Measurements from ENCODE around the gene FAM32A. TPM values are rescaled to one million over a fixed set of nuclear protein-coding genes. Genes with fewer than 3 reads are reported as not detected.

FAM32A gene
- total RNA-seq, 1 experiment from 2014 or later: 141 TPM

GRCh38 chr19:16188521-16188920 is 3.3 kb downstream of the FAM32A start:
- intact Hi-C loops (cut with micrococcal nuclease): no loop called here
- Histone ChIP-seq H3K4me3 (ENCODE audit: low read length) (no peak overlapping the region), H3F3A (ENCODE audit: low read length, unreplicated experiment) (no peaks in the 10 kb centered on the region), H3K9ac (ENCODE audit: low read length) (no peak overlapping the region), H3K27ac (ENCODE audit: low read length) (no peak overlapping the region), H4K20me1 (ENCODE audit: low read length) (no peaks in the 10 kb centered on the region), H3K4me1 (ENCODE audit: insufficient read depth, low read length) (peaks cover 27% of the 10 kb centered on the region), H2AFZ (ENCODE audit: low read length) (no peak overlapping the region), H3K9me3 (ENCODE audit: low read length) (no peaks in the 10 kb centered on the region), H3K79me2 (ENCODE audit: low read length) (peaks cover 30% of the 10 kb centered on the region), H3K4me2 (ENCODE audit: low read length) (no peak overlapping the region), H3K36me3 (ENCODE audit: low read depth, low read length) (peaks cover 36% of the 10 kb centered on the region), H3K9me2 (replicated peaks; ENCODE audit: low read length) (no peaks in the 10 kb centered on the region), H3K27me3 (ENCODE audit: low read length) (no peaks in the 10 kb centered on the region)
- ChIA-PET POLR2A (ENCODE audit: unreplicated experiment) (no interaction called here), CTCF (no interaction called here)
- ATAC-seq (no peak), DNase-seq (no peak)
- no peak for TF ChIP-seq CTCF (conservative IDR thresholded peaks at IDR 0.05; ENCODE audit: low read depth, low read length)
- TF ChIP-seq EZH2 (IDR thresholded peaks at IDR 0.05; ENCODE audit: low read length, unreplicated experiment): no peak
- no peak for TF ChIP-seq EZH2phosphoT487 (IDR thresholded peaks at IDR 0.05; ENCODE audit: borderline replicate concordance, low read length)
- no TSS peak for BruUV-seq (replicated peaks)

DNA sequence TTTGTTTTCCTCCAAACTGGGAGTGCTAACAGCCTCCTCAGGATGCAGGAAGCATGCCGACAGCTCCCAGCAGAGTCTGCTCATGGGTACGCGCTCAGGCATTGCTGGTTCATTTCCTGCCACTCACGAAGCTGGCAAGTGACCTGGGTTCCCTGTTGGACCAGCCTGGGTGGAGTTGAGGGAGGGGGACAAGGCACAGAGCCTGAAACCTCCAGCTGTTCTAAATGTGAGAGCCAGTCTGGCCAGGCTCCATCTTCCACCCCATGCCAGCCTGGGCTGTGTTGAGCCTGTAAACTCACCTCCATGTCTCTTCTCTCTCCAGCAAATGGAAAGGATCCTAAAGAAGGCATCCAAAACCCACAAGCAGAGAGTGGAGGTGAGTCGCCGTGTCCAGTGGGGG is 5.0 kb downstream of the FAM32A start:
- Histone ChIP-seq H3K9me2 (replicated peaks; ENCODE audit: low read length) (no peaks in the 10 kb centered on the region), H4K20me1 (ENCODE audit: low read length) (no peaks in the 10 kb centered on the region), H3K4me1 (ENCODE audit: insufficient read depth, low read length) (peaks cover 27% of the 10 kb centered on the region), H3K79me2 (ENCODE audit: low read length) (peaks cover 30% of the 10 kb centered on the region), H3K9me3 (ENCODE audit: low read length) (no peaks in the 10 kb centered on the region), H3K4me2 (ENCODE audit: low read length) (no peak overlapping the region), H3K27me3 (ENCODE audit: low read length) (no peaks in the 10 kb centered on the region), H3K27ac (ENCODE audit: low read length) (no peak overlapping the region), H3K9ac (ENCODE audit: low read length) (no peak overlapping the region), H3K36me3 (ENCODE audit: low read depth, low read length) (peaks cover 37% of the 10 kb centered on the region), H2AFZ (ENCODE audit: low read length) (no peak overlapping the region), H3K4me3 (ENCODE audit: low read length) (no peak overlapping the region), H3F3A (ENCODE audit: low read length, unreplicated experiment) (no peaks in the 10 kb centered on the region)
- DNase-seq (no peak), ATAC-seq (no peak)
- no TSS peak for BruUV-seq (replicated peaks)
- TF ChIP-seq EZH2phosphoT487 (IDR thresholded peaks at IDR 0.05; ENCODE audit: borderline replicate concordance, low read length) (no peak), EZH2 (IDR thresholded peaks at IDR 0.05; ENCODE audit: low read length, unreplicated experiment) (no peak), CTCF (conservative IDR thresholded peaks at IDR 0.05; ENCODE audit: low read depth, low read length) (no peak)
- CTCF ChIA-PET: no interaction called here
- intact Hi-C loops (cut with micrococcal nuclease): no loop called here
- POLR2A ChIA-PET (ENCODE audit: unreplicated experiment): interaction anchor here (0.6 kb wide), 2 partner anchors 11 to 489 kb away, joined by 4 to 14 read pairs; no protein-coding TSS in a partner anchor

GRCh38 chr19:16190736-16191135 is 5.5 kb downstream of the FAM32A start:
- ChIA-PET POLR2A (ENCODE audit: unreplicated experiment) (interaction anchor here (0.6 kb wide), 1 partner anchor 12 kb away, joined by 4 read pairs; no protein-coding TSS in a partner anchor), CTCF (interaction anchor here (0.6 kb wide), 1 partner anchor 10 kb away, joined by 3 read pairs; no protein-coding TSS in a partner anchor)
- Histone ChIP-seq H3K36me3 (ENCODE audit: low read depth, low read length) (peaks cover 37% of the 10 kb centered on the region), H3K27me3 (ENCODE audit: low read length) (no peaks in the 10 kb centered on the region), H3K4me2 (ENCODE audit: low read length) (no peak overlapping the region), H3K9ac (ENCODE audit: low read length) (no peak overlapping the region), H3K4me3 (ENCODE audit: low read length) (no peak overlapping the region), H3K9me2 (replicated peaks; ENCODE audit: low read length) (no peaks in the 10 kb centered on the region), H3K9me3 (ENCODE audit: low read length) (no peaks in the 10 kb centered on the region), H3F3A (ENCODE audit: low read length, unreplicated experiment) (no peaks in the 10 kb centered on the region), H2AFZ (ENCODE audit: low read length) (no peak overlapping the region), H3K27ac (ENCODE audit: low read length) (peak overlapping the region; percentile 34), H3K4me1 (ENCODE audit: insufficient read depth, low read length) (peaks cover 28% of the 10 kb centered on the region), H3K79me2 (ENCODE audit: low read length) (peaks cover 25% of the 10 kb centered on the region), H4K20me1 (ENCODE audit: low read length) (no peaks in the 10 kb centered on the region)
- ATAC-seq: no peak
- no peak for TF ChIP-seq EZH2 (IDR thresholded peaks at IDR 0.05; ENCODE audit: low read length, unreplicated experiment)
- TF ChIP-seq CTCF (conservative IDR thresholded peaks at IDR 0.05; ENCODE audit: low read depth, low read length): no peak
- no peak for TF ChIP-seq EZH2phosphoT487 (IDR thresholded peaks at IDR 0.05; ENCODE audit: borderline replicate concordance, low read length)
- intact Hi-C loops (cut with micrococcal nuclease): no loop called here
- BruUV-seq (replicated peaks): no TSS peak
- DNase-seq: no peak

Data from PC-3 (cell line).